GM19025 (cell line): ENCODE measurements around the gene RASSF4.
A peak's percentile ranks its signal among the peaks of the same experiment; 100 is the strongest.
"Not testable (repeated sequence)": the region's sequence is repeated elsewhere in the genome, so short reads cannot be mapped to it uniquely, and the experiment has no call there.

Experiments used
- ATAC-seq: cut with Tn5 transposase; IDR thresholded peaks from one replicate; pipeline ENCODE4 v1.9.1; 2021; ENCODE audit warnings: mild to moderate bottlenecking, low read depth, moderate library complexity; ENCODE audit not compliant: unreplicated experiment

RASSF4 gene

DNA sequence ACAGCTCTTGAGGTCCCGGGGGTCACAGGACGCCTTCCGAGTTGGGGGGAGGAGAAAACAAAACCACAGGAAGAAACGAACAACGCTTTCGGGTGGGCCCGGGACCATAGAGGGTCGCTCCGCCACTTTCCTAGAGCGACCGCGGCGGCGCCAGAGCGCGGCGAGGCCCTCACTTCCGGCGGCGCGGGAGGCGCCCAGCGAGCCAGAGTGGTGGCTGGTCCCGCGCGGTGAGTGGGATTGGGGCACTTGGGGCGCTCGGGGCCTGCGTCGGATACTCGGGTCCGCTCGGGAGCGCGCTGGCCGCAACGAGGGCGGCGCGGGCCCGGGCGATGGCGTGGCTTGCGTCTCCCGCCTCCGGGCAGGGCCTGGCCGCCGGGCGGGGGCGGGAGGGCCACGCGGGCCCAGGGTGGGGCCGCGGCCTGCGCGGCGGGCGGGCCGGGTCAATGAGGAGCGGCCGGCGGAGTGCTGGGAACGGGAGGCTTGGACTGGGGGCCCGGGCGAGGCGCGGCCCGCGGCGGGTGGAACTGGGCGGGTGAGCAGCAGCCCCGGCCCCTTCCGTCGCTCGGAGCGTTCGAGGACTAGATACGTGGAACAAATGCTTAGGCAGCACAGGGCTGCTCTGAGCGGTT is 41.3 kb downstream of the RASSF4 start, which contains the start of gene ZNF22:
ZNF22 (plus strand) TSS at position 172 of the 629 bp plus-strand sequence. CDS start 2,446 bp downstream, outside the sequence.
- peak; percentile 78 for ATAC-seq

DNA sequence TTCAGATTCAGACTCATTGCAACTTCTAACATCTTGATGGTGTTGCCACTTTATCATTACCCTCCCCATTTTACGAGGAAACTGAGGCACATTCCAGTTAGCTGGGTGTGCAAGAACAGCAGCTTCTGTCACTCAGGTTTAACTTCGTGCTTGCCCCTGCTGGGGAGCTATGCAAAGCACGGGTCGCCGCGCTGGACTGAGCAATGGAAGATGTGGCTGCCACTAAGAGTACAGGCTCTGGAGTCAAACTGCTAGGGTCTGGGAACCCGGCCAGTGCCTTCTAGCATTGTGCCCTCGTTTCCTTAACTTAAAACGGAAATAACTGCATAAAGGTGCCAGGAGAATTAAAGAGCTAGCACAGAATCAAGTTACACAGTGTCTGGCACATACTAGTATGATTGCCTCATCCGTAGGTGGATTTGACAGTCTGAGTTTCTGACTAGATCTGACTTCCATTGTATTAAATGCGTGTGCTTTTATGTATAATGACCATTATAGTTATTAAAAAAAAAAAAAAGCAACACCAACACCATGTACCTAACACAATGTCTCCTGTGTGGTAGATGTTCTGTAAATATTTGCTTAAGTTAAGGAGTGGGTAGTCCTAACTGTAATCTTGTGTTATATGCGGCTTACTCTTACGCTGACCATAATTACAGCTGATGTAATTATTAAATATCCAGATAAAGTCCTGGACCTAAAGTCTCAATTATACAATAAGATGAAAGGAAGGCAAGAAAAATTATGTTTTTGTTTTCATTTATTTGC is 42.0 kb downstream of the RASSF4 start:
- peak; percentile 71 for ATAC-seq

DNA sequence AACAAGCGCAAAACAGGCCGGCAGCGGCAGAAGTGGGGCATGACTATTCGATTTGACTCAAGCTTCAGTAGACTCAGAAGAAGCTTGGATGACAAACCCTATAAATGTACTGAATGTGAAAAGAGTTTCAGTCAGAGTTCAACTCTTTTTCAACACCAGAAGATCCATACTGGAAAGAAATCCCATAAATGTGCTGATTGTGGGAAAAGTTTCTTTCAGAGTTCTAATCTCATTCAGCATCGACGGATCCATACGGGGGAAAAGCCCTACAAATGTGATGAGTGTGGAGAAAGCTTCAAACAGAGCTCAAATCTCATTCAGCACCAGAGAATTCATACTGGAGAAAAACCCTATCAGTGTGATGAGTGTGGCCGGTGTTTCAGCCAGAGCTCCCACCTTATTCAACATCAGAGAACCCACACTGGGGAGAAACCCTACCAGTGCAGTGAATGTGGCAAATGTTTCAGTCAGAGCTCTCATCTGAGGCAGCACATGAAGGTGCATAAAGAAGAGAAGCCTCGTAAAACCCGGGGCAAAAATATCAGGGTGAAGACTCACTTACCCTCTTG is 43.9 kb downstream of the RASSF4 start:
- no peak for ATAC-seq

DNA sequence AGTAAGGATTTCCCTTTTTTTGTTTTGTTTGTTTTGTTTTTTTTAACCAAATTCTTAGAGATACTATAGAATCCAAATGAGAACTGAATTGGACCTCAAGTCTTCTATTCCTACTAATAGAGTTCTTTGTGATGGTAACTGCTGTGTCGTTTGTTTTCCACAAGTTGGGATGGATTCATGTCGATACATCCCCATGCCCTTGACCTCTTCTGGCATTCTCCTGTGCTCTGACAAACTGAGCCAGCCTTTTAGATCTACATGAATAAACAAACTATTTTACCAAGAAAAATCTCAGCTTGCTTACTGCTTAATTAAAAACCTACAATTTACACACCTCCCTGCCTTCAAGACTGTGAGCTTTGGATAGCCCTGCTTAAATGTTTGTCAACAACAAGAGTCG is 45.1 kb downstream of the RASSF4 start:
- ATAC-seq: no peak

DNA sequence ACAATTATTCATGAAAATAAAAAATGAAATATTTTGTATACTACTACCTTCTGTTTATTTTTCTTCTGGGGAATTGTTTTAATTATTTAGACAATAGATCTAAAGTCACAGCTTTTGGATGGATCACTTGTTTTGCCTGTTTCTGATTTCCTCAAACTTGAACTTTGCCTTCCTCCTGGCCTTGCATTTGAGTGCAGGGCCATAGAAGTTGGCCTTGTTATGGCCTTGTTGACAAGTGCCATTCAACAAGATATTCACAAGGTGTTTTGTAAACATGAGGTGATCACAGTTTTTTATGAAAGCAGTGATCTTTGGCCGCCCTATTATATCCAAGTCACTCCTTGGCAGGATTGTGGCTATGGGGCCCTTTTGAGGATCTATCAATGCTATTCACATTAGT is 45.7 kb downstream of the RASSF4 start:
- ATAC-seq: no peak

DNA sequence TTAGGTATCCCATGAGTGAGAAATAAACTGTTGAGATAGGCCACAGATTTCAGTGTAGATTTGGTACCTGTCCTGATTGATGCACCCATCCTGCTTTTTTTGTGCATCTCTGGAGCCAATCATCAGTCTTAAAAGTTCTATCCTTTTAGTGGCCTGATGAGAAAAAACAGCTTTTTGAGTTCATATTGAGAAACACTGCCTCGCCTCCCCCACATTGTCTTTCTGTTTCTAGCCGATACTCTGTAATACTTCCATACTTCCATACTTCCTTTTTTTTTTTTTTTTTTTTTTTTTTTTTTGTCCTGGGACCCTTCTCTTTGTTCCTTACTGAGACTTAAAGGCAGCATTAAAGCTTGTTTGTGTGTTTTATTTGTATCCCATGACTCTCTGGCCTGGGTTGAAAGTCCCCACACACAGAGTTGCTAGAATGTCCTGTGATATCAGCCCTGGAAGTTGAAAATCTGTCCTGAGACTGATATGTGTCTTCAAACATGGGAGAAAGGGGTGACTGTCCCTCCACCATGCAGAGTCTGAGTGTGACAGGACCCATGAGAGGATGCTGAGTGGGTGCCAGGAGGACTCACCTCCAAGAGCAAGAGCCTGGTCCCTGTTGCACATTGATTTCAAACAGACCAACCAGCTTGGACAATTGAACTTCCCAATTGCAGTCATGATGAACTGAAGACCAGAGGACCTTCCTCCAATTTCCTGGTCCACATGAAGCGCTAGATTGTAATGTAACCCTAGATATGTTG is 46.9 kb downstream of the RASSF4 start:
- no peak for ATAC-seq

DNA sequence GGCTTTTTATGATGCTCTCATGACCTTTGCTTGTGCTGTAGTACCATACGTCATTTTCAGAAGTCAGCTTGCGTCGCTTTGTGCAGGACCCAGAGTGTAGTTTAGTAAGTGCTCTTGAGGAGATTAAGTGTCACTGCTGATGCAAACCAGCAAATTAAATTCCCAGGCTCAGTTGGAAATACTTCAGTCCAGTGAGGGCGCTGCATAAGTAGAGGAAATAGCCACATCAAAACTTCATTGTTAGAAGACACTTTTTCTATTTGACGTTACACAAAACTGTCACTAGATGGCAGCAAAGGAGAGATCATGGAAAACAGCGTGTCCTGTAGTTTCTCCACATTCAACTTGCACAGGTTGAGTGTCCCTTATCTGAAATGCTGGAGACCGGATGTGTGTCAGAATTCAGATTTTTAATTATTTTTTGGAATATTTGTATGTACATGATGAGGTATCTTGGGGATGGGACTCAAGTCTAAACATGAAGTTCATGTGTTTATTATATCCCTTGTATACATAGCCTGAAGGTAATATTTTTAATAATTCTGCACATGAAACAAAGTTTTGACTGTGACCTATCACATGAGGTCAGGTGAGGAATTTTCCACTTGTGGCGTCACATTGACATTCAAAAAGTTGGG is 49.0 kb downstream of the RASSF4 start:
- ATAC-seq: no peak

DNA sequence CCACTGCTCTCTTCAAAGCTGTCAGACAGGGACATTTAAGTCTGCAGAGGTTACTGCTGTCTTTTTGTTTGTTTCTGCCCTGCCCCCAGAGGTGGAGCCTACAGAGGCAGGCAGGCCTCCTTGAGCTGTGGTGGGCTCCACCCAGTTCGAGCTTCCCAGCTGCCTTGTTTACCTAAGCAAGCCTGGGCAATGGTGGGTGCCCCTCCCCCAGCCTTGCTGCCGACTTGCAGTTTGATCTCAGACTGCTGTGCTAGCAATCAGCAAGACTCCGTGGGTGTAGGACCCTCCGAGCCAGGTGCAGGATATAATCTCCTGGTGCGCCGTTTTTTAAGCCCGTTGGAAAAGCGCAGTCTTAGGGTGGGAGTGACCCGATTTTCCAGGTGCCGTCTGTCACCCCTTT is 55.0 kb downstream of the RASSF4 start:
- not testable (repeated sequence) for ATAC-seq

DNA sequence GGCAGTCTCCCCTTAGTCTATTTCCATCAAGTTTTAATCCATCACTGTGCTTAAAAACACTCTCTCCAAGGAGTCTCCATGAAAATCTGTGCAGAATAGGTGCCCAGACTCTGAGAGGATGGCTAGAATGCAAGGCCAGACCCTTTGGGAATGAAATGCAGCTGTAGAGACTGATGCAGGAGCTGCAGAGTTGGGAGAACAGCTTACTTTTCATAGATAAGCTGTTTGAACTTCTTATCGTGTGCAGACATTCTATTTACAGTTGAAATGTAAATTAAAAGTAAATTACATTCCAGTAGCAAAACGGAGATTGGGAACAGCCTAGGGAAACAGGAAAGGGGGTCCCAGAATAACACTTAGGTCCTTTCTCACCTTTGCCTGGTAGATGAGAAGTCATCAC is 56.0 kb downstream of the RASSF4 start:
- ATAC-seq: no peak

DNA sequence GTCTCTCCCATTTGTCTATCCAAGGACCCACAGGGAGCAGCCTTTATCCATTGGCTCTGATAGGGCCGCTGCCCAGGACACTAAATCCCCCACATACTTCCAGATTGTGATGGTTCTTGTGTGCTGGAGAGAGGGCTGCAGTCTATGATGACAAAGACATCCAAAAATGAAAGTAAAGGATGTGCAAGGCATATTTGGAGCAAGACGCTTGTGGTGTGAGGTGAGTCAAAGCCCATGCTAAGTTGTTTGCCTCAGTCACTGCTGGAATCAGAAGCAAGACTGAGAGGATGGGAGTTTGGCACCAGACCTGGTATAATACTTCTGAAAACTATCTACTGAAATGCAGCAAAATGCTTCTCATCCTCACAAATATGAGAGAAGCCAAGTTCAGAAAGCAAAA is 63.8 kb downstream of the RASSF4 start:
- ATAC-seq: no peak

DNA sequence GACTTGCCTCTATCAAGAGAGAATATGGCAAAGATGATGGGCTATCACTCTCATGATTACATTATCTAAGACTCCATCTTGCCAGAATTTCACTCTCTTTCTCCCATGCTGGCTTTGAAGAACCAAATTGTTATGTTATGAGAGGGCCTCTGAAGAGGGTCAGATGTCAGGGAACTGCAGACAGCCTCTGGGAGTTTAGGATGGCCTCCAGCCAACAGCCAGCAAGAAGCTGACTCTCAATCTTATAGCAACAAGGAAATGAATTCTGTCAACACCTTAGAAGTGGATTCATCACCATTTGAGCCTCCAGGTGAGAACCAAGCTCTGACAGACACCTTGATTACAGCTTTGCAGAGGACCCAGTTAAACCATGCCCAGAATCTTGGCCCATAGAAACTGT is 74.7 kb downstream of the RASSF4 start:
- ATAC-seq: no peak

DNA sequence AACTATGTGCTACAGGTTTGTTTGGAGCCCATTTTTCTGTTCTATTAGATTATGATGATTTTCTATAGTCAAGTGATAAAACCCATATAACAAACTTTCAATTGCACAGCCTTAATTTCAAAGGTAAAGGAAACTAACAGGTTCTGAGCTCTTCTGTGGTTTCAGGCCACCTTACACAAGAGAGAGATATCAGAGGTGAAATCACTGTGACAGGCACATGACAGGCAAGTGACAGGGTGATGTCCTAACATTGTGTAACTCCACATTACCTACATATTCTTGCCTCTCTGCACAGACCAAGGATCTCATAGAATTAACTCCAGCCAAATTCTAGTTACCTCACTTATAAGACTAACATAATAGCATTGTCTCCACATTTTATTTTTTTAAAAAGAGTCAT is 76.1 kb downstream of the RASSF4 start:
- ATAC-seq: no peak

DNA sequence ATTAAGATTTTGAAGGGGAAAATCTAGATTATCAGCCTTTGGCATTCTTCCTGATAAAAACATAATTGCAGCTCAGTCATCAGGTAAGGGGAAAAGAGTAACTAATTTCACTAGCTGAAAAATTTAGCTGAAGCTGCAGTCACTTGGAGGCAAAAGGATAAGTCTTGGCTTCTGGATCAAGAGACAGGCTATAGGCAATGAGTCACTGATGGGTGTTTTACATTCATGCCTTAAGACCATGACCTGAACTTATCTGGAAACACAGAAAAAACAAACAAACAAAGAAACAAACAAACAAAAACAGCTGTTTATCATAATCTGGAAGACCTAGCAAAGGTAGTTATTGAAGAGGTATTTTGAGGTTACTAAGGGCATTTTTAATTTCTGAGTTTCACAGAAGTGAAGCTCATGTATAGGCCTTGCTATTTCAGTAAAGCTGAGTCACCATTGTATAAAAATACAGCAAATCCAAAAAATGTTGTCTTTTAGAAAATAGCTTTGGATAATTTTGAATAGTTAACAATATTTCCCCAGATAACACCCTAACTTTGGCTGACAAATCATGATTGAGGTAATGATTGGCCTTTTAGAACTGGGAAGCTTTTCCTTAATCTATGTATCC is 81.4 kb downstream of the RASSF4 start:
- no peak for ATAC-seq

DNA sequence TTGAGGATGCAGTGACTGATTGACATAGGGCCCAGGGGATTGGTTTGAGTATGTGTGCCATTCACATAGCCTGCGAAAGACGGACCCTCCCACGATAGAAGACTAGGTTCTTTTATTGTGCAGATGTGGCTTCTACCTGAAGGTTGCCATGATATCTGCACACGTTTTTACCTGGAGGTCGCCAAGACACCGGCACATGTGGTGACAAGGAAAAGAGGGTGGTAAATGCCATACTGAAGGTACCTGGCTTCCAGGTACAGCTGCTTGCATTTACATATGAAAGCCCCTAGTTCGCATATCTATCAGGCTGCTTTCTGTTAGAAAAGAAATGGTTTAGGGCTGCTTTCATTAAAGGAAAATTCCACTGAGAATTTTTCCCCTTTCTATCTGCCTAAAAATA is 84.7 kb downstream of the RASSF4 start:
- no peak for ATAC-seq
